Activated T-helper 1 cell treated with Interleukin-2 at 50 U/mL for 16 hours (primary cell): ENCODE measurements around the gene ALDH3B1.

Experiments used
- DNase-seq: peaks from one replicate; pipeline ENCODE4 v3.0.0-alpha.2; 2020; ENCODE audit warnings: low read depth

Gene ALDH3B1

DNA sequence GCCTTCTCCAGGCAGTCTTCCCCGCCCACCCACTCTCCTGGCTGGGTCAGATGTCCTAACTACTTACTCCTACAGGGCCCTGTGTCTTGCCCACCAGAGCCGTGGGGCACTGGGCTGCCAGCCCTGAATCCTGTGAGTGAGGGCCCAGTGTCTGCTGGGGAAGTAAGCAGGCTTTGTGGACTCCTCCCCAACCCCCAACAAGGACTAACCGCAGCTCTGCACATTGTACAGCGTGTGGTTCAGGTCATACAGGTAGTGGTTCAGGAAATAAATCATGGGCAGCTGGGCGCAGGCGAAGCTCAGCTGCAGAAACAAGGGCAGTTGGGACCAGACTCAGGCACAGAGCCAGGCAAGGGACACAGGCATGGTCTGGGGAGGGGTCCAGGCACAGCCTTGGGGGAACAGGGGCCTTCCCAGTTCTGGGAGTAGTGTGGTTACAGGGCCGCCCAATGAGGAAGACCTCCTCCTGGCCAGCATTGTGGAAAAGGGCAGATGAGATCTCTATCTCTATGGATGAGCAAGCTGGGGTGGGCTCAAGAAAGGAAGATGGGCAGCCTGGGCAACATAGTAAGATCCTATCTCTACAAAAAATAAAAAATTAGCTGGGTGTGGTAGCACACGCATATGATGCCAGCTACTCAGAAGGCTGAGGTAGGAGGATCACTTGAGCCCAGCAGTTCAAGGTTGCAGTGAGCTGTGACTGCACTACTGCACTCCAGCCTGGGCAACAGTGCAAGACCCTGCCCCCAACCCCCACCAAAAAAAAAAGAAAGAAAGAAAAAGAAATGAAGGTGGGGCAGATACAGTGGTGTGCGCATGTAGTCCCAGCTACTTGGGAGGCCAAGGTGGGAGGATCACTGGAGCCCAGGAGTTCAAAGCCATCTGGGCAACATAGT is 11.7 kb upstream of the ALDH3B1 start:
- no peak for DNase-seq

DNA sequence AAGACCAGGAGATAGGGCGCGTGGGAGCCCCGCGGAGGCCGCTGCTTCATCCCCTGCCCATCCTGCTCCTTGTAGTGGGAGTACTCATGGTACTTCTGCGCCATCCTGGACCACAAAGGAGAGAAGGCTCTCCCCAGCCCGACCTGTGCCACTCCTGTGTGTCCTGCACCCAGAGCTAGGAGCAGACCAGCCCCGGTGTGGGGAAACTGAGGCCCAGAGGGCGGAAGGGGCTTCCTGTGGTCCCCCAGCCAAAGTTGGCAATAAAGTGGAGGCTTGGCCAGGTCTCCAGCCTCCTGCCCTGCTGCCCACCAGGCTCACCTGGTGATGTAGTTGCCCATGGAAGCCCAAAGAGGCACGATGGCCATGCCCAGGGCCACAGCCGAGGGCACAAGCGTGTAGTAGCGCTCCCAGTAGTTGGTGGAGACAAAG is 10.9 kb upstream of the ALDH3B1 start:
- no peak for DNase-seq

DNA sequence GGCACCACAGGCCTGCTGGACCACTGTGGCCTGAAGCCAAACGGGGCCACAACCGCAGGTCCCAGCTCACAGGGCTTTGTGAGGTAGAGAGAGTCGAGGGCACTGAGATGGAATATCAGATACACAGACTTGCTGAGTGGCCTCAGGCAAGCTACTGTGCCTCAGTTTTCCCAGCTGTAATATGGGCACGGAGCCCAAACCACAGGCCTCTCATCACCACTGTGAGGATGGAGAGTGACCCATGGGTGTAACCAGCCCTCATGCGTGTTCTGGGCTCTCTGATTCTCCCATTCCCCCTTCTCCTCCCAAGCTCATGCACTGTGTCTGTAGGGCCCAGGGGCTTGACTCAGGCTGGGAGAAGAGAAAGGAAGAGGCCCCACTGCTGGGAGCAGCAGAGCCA is 10.4 kb upstream of the ALDH3B1 start:
- no peak for DNase-seq

DNA sequence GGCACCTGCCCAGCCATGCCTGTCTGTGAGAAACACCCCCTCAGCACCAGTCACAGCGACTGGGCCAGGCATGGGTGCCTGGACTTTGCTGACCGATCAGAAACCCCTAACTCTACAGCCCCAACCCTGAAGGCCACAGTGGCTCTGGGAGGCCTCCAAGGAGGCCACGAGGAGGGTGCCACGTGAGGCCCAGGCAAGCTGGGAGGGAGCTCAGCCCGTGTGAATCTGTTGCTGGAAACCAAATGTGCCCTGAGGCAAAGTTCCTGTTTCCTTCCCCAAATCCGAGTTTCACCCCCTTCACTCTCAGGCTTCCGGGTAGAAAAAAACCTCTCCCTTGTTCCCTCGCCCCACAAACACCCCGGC is 7.6 kb upstream of the ALDH3B1 start:
- DNase-seq, result no peak

DNA sequence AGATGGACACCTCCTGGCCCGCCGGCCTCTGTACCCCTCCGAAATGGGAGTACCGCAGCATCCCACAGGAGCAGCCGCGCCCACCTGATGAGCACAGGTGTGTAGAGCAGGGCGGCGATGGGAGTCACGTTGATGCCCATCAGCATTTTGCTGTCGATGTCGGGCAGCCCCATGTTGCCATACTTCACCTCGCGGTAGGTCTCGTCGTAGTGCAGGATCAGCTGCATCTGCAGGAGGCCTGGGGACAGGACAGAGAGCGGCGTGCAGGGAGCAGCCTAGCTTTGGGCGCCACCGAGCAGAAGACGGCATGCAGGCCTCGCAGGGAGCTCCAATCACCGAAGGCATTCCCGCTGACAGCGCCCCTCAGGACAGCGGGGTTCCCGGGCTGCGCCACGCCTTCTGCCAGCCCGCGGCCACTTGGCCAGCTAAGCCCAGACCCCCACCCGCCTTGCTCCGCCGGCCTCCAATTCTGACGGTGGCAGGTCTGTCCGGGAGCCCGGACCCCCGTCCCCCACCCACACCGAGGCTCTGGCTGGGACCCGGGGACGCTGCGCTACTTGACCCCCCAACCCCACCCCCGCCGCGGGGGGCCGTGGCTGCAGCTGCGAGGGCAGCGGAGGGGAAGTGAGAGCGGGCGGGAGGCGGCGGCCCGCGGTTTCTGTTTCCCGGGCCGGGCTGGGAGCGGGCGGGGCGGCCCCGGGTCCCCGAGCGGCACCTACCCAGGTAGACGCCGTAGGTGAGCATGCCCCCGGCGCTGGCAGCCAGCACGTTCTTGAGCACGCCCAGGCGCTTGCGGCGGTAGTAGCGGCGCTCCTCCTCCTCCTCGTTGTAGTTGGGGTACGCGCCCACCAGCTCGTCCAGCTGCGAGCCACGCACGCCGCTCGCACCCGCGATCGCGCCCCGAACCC is 6.9 kb upstream of the ALDH3B1 start:
- peak; percentile 40 for DNase-seq

DNA sequence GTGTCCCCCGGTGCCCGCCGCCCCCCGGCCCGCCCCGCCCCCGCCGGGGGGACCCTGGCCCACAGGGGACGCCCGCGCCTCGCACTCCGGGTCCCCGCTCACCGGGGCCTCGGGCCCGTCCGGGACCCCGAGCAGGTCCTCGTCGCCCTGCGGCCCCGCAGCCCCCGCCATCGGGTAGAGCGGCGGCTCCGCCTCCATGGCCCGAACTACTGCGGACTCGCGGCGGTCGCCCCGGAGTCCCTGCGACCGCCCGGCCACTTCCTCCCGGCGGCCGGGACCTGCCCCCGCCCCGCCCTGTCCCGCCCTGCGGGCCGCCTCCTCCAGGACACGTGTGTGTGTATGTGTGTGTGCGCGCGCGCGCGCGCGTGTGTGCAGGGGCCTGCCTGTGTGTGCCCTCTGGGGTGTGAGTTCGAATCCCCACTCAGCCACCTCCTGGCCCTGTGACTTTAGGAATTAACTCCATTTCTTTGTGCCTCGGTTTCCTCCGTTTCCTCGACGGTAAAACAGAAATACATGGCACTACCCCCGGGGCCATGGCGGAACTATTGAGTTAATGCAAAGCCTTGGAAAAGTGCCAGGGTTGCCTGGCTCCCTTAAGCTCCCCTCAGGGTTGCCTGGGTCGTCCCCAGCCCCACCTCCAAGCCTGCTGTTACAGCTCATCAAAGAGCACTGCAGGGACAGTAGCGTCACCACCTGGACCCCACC is 6.1 kb upstream of the ALDH3B1 start, which contains the start of gene UNC93B1:
TSS of gene UNC93B1 (minus strand) at position 252 of the 705 bp plus-strand sequence. CDS start at position 198, 54 bp downstream.
- DNase-seq, result peak; percentile 68

DNA sequence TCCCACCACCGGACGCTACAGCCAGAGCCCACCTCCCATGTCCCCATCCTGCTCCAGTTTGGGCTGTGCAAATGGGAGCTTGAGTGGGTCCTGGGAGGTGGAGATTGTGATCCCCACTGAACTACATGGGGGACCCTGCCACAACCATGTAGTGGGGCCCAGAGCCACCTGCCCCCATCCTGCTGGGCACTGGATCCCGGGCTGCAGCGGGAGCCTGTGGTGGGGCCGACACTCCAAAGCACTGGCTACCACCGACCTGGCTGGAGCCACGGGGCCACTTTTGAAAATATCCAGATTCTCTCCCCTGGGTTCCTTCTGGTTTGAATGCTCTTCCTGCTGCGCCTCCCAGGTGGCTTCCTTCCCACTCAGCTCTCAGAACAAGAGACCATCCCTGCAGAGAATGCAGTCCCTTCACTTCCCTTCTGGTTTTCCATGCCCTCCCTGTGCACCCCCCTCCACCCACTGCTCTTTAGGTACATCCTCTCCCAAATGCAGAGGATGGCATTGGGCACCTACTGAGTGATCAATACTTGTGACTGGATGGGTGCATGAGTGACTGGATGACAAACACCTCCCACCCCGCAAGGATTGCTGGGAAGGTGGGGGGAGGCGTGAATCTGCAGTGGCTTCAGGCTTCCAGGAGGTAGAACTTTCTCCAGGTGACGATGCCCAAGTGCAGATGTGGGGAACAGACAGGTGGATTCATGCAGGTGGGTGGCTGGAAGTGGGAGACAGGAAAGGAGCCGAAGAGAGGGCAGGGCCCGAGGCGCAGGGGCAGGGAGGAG is 5.4 kb upstream of the ALDH3B1 start:
- no peak for DNase-seq

DNA sequence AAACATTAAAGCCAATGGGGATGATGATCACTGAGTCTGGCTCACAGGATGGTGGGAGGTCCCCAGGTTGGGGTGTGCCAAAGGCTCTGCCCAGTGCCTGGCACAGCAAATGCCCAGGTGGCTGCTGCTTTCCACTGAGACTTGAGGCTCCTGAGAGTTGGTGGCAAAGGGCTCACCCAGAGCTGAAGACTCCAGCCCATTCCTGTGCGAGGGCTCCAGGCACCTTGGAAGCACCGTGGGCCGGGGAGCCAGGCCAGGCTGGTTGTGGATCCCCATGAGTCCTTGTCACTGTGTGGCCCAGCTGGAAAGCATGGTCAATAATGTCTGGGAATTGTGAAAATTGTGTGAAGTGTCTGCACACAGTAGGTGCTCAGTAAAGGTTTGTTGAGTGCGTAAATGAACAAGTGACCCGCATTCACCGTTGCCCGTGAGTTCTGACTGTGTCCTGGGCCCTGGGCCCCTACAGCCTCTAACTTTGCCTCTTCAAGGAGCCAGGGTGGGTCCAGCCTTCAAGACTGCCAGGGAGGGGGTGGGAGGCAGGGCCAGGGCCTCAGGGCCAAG is 3.4 kb upstream of the ALDH3B1 start:
- no peak for DNase-seq

DNA sequence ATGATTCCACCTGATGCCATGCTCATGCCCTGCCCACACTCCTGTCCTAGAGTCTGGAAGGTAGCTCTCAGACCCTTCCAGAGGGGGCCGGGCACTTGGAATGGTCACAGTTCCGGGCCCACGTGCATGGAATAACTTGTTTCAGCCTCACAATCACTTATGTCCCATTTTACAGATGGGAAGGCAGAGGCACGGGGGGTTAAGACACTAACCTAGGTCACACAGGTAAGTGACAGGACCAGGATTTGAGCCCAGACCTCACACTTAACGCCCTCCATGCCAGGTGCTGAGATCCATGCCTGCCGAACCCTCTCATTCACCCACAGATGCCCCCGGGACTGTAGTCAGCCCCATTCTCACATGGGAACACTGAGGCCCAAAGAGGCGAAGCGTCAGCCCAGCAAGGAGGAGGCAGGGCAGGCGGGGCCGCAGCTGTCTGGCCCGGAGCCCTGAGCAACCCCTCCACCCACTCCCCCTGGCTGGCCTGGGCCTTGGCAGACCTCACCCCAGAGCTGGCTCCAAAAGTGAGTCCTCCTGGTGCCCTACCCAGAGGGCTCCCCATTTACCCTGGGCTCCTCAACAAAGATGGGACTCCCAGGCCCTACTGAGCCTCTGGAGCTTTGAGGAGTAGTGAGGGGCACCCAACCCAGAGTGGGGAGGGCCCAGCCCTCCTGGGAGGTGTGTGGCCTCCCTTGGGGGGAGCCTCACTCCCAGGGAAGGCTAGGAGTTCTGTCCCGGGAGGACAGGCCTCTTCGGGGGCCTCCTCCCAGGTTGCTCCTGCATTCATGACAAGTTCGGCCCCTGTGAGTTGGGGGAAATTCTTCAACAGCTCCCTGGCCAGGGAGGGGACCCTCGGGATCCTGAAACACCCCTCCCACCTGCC is 2.4 kb upstream of the ALDH3B1 start:
- no peak for DNase-seq

DNA sequence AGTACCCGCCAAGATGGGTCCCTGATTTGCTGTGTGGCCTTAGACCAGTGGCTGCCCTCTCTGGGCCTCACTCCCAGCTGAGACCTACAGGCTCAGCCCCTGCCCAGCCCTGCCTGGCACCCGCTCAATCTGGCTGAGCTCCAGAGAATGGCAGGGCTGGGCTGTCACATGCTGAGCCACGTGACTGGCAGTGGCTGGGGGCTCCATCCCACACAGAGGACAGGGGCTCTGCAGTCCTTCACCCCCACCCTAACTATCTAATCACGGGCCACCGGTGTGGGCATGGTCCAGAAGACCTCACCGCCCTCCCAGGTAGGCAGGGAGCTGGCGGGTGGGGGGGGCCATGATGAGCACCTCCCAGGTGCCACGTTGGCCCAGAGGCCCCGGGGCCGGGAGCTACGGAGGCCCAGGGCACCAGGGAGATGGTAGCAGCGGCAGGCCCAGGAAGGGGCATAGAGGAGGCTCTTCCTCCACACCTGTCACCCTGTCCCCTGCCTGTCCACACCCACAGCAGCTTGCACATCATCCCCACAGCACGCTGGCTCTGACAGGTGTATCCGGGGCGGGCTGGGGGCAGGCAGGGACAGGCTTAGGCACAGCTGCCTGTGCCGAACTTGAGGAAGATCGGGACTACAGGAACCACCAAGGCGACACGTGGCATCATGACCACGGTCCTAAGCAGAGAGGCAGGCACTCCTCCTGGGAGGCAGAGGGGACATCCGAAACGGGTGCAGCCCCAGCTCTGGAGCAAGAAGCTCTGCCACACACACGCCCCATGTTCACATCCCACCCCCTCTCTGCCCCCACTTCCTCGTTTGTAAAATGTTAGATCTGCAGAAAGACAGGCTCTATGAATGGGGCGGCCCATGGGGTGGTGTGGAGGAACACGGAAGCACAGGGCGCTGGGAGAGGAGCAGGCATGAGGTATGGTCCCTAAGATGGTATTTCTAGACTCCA is 1.5 kb upstream of the ALDH3B1 start:
- DNase-seq, result no peak

DNA sequence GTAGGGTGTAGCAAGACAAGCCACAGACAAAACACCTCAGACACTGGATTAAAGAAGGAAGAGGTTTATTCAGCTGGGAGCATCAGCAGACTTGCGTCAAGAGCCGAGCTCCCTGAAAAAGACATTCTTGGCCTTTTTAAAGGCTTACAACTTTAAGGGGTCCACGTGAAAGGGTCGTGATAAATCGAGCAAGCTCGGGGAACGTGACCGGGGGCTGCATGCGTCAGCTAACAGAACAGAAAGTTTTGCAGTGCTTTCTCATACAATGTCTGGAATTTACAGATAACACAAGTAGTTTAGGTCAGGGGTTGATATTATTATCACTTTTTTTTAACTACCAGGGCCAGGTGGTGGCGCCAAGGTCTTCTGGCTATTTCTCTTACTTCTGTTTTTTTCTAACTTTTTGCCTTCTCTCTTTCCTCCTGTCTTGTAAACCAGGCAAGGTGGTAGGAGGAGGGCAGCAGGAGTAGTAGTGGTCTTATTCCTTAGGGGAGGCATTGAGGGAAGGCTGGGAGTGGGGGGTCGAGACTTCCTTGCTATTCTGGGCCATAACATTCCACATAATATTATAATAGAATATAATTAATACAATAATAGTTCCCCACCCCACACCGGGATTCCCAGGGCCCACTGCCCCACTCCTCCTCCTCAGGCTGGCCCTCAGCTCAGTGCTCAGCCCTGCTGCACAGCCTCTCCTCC is 587 bp upstream of the ALDH3B1 start:
- DNase-seq, result no peak

DNA sequence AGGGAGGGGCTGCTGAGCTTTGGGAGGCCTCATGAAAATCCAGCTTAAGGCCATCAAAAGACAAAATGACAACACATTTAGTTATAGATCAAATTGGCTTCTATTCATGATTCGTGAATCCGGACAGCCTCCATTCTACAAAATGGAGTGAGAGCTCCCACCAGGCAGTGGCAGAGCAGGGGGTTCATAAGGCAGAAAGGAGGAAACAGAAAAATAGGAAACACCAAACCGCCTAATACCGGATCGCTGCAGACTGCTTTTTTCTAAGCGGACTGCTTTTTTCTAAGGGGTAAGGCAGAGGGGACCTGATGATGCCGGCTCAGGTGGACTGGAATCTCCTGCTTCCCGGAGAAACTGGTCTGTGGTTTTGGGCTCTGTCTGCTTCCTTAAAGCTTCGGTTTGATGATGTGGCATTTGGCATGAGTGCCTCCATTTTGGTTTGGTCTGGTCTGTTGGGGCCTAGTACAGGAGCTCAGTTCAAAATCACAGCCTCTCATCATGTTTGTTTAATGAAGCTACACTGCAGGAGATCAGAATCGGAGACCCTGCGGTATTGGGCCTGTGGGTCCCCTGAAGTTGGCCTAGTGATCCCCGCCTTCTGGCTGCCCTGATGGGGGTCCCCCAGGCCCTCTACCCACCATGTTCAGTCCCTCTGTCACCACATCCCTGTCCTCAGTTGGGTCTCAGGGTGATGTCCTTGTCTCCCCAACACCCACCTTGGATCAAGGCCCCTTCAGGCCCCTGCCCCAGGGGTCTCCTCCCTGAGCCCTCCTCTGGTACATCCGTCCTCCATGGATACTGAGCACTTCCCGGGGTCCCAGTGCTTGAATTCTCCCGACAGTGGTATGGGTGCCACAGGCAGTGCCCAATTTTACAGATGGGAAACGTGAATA is 1.2 kb downstream of the ALDH3B1 start:
- no peak for DNase-seq

DNA sequence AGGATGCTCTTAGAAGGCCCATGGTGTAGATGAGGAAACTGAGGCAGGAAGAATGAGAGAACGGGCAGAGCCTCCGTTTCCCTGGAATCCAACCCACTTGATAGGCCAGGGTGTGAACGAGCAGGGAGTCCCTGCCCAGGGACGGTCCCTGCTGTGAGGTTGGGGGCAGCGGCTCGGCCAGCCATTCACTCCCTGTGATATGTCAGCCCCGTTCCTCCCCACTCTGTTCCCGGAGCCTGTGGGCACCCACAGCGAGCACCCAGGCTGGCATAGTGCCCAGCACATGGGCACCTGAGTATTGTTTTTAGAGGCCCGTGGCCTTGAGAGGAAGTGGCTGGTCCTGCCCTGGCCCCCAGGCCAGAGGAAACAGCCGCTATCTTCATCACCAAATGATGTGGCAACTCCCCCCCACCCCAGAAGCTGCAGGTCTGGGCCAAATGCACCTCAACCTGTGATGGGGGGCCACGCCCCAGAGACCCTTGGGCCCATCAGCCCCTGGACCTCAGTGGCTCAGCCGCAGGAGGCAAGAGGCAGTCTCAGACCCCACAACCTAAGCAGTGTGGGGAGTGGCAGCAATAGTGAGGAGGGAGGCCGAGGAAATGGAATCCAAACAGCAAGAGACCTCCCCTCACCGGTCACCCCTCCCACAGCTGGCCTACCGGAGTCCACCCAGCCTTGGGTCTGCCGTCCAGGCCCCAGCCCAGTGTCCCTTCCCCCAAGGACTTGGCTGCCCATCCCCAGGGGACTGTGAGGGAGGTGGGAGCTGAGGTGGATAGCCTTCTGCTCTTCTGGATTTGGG is 2.1 kb downstream of the ALDH3B1 start:
- no peak for DNase-seq

DNA sequence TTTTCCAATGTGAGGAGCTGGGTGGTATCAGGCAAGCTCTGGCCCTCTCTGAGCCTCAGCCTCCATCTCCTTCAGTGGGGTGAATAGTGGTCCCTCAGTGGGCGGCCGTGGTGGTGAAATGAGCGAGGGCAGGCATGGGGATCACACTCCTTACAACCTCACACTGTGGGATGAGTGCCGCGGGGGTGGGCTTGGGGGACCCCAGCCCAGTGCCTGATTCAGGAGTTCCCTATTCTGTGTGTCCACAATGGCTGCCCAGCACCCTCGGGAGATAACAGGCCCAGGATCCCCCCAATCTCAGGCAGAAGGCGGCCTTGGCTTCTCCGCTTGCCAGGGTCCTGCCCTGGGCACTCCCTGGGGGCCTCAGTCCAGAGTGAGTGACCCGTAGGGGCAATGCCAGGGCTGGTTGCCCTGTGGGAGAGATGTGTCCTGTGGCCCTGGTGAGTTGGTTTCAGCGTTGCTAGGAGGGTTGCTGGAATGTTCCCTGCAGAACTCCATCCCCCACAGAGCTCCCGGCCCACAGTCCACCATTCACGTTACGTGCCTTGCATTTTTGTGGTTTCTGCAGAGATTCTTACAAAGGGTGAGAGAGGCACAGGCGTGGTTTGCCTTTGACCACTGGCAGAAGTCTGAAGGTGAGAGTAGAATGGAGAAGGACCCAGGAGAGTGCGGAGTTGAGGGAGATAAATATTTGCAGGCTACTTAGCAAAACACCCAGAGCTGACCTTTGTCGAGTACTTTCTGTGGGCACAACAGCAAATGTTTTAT is 2.9 kb downstream of the ALDH3B1 start:
- DNase-seq, result no peak

DNA sequence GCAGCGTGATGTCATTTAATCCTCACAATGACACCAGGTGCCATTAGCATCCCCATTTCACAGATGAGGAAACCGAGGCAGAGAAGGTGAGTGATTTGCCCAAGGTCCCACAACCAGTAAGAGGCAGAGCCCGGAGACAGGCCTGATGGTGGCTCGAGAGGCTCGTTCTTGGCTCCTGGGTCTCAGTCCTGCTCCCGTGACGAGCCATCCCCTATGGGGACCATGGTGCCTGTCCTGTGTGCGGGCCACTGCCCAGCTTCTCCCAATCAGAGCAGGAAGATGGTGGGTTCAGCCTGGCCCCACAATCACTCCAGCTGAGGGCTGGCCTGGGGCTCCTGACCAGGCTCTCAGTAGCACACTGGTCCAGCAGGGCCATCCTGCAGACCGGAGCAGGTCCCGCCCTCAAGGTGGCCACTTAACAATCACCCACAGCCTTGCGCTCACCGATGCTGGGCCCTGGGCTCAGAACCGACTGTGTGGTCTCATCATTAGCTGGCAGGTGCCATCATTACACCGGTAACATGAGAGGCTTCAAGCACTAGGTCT is 3.6 kb downstream of the ALDH3B1 start:
- no peak for DNase-seq
